ENCODE data around the gene KIF3A.

DNA sequence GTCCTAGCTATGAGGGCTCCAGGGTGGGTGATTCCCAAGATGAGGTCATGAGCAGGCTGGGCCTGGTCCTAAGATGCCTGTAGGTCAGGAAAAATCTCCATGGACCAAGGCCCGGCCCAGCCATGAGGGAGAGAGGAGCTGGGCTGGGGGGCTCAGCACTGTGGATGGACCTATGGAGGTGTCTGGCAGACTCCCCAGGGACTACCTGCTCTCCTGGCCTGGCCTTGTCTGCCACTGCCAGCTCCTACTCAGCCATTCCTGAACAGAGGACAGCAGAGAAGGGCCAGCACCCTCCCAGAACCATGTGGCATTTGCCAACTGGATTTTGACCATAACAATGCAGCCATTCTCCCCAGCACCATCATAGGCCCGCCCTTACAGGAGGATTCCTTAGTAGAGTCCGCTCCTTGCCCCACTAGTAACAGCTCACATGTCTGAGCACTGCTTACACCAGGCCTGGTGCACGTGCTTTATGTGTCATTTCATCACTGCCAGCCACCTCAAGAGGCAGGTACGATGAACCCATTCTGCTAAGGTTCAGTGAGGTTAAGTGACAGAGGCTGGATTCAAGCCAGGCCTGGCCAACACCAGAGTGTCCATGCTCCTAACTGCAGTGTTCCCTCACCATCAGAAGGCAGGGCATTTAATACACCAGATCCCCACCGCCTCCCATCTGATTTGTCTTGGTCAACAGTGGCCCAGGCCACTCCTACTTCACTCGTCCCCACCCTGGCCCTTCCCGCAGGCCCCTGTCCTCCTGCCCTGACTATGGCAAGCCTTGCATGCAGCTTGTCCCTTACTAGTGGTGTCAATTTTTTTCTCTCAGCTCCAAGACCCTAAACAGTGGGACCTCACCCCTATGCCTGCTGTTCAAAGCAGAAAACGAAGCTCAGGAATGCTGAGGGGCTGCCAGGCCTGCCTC, 78.7 kb downstream of the KIF3A start:
- TF ChIP-seq, protein P1, sequence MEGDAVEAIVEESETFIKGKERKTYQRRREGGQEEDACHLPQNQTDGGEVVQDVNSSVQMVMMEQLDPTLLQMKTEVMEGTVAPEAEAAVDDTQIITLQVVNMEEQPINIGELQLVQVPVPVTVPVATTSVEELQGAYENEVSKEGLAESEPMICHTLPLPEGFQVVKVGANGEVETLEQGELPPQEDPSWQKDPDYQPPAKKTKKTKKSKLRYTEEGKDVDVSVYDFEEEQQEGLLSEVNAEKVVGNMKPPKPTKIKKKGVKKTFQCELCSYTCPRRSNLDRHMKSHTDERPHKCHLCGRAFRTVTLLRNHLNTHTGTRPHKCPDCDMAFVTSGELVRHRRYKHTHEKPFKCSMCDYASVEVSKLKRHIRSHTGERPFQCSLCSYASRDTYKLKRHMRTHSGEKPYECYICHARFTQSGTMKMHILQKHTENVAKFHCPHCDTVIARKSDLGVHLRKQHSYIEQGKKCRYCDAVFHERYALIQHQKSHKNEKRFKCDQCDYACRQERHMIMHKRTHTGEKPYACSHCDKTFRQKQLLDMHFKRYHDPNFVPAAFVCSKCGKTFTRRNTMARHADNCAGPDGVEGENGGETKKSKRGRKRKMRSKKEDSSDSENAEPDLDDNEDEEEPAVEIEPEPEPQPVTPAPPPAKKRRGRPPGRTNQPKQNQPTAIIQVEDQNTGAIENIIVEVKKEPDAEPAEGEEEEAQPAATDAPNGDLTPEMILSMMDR (IDR thresholded peaks at IDR 0.05), result no peak
- TF ChIP-seq POLR2A (IDR thresholded peaks at IDR 0.05), result no peak
